HEK293T (cell line): ENCODE data around the gene PC.

Source experiments
- FOXM1 ChIP-seq: fragments of 450-650 bp; IDR thresholded peaks from 2 replicates; pipeline ENCODE4 v1.6.1; 2017; ENCODE audit warnings: mild to moderate bottlenecking, borderline replicate concordance
- NFRKB ChIP-seq: fragments of 450-650 bp; IDR thresholded peaks from 2 replicates; pipeline ENCODE4 v1.6.1; 2016; ENCODE audit warnings: mild to moderate bottlenecking, moderate library complexity
- TF ChIP-seq, protein P1 (sequence below): fragments of 450-650 bp; IDR thresholded peaks from 2 replicates; pipeline ENCODE4 v1.6.1; 2016

- TF ChIP-seq, protein P1, sequence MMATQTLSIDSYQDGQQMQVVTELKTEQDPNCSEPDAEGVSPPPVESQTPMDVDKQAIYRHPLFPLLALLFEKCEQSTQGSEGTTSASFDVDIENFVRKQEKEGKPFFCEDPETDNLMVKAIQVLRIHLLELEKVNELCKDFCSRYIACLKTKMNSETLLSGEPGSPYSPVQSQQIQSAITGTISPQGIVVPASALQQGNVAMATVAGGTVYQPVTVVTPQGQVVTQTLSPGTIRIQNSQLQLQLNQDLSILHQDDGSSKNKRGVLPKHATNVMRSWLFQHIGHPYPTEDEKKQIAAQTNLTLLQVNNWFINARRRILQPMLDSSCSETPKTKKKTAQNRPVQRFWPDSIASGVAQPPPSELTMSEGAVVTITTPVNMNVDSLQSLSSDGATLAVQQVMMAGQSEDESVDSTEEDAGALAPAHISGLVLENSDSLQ = no peak
- TF ChIP-seq NFRKB (no peak), FOXM1 (no peak)
Measured at GRCh38 chr11:66970371-66970806, 12.2 kb upstream of the PC start.
